DOHH2 (cell line): ENCODE measurements around the gene KRT27.

Experiments used
- EZH2phosphoT487 ChIP-seq: fragments of 200-600 bp; sonication (generic); IDR thresholded peaks from 2 replicates; pipeline ENCODE4 v1.6.1; 2017; ENCODE audit warnings: borderline replicate concordance, mild to moderate bottlenecking, antibody characterized with exemption, low read length, moderate library complexity, mixed read lengths
- TF ChIP-seq, protein P1 (sequence below): fragments of 200-600 bp; sonication (generic); IDR thresholded peaks from one replicate; pipeline ENCODE4 v1.5.1; 2014; ENCODE audit warnings: antibody characterized with exemption, mild to moderate bottlenecking, low read depth, low read length; ENCODE audit not compliant: poor library complexity, severe bottlenecking

GRCh38 chr17:40734018-40734417 is 48.3 kb downstream of the KRT27 start:
- TF ChIP-seq, protein P1, sequence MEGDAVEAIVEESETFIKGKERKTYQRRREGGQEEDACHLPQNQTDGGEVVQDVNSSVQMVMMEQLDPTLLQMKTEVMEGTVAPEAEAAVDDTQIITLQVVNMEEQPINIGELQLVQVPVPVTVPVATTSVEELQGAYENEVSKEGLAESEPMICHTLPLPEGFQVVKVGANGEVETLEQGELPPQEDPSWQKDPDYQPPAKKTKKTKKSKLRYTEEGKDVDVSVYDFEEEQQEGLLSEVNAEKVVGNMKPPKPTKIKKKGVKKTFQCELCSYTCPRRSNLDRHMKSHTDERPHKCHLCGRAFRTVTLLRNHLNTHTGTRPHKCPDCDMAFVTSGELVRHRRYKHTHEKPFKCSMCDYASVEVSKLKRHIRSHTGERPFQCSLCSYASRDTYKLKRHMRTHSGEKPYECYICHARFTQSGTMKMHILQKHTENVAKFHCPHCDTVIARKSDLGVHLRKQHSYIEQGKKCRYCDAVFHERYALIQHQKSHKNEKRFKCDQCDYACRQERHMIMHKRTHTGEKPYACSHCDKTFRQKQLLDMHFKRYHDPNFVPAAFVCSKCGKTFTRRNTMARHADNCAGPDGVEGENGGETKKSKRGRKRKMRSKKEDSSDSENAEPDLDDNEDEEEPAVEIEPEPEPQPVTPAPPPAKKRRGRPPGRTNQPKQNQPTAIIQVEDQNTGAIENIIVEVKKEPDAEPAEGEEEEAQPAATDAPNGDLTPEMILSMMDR: no peak
- TF ChIP-seq EZH2phosphoT487: no peak
